Progenitor cell of endocrine pancreas (in vitro differentiated cells): ENCODE measurements around the gene URB2. TPM values are rescaled to one million over a fixed set of nuclear protein-coding genes. Genes with fewer than 3 reads are reported as not detected.

Experiments
- DNase-seq: peaks from one replicate; pipeline ENCODE4 v3.0.0; 2021; ENCODE audit warnings: low spot score; ENCODE audit not compliant: unreplicated experiment
- H3K27ac Mint-ChIP-seq: 2 replicates; pipeline ENCODE4 v1.8.0; 2021; ENCODE audit warnings: mild to moderate bottlenecking, moderate library complexity, mixed read lengths
- H3K27me3 Mint-ChIP-seq: 2 replicates; pipeline ENCODE4 v1.8.0; 2021; ENCODE audit warnings: mixed read lengths
- H3K36me3 Mint-ChIP-seq: 2 replicates; pipeline ENCODE4 v1.8.0; 2022; ENCODE audit warnings: mixed read lengths; ENCODE audit not compliant: insufficient read depth
- H3K4me1 Mint-ChIP-seq: 2 replicates; pipeline ENCODE4 v1.8.0; 2021; ENCODE audit warnings: low read depth, mixed read lengths
- H3K4me3 Mint-ChIP-seq: 2 replicates; pipeline ENCODE4 v1.8.0; 2021; ENCODE audit warnings: low read depth, mild to moderate bottlenecking, moderate library complexity, mixed read lengths
- H3K9me3 Mint-ChIP-seq: 2 replicates; pipeline ENCODE4 v1.8.0; 2021; ENCODE audit warnings: low read depth, mixed read lengths
- CTCF ChIP-seq: fragments of 200-600 bp; sonication (generic); IDR thresholded peaks from one replicate; pipeline ENCODE4 v1.5.0; 2021; ENCODE audit warnings: antibody characterized with exemption, mild to moderate bottlenecking; ENCODE audit not compliant: unreplicated experiment
- total RNA-seq: library from RNA; stranded (reverse); gene quantifications from 2 replicates; pipeline ENCODE4 v1.2.1, GENCODE V29; 2021

URB2 gene
- total RNA-seq, 1 donor from 2014 or later: 16.2 TPM

DNA sequence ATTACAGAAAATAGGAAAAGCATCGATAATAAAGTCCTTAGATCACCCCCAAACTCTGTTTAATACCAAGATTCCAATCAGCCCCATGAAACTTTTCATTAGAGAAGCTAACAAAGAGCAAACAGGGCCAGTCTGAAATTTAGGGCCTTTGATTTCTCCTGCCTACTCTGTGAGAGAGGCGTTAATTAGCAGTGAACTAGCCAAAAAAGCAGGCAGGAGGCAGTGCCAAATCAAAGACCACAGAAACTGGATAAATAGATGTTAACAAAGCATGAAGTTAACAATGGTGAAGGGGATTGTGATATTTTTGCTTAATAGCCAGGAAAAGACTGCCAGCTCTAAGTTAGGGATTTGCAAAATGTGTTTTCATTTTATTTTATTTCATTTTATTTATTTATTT lies 11.3 kb upstream of the URB2 start:
- no peak for TF ChIP-seq CTCF
- no peaks in the 10 kb centered on the region for H3K9me3 Mint-ChIP-seq
- H3K27ac Mint-ChIP-seq: no peak overlapping the region
- peaks cover 14% of the 10 kb centered on the region for H3K36me3 Mint-ChIP-seq
- no peak for DNase-seq
- H3K4me3 Mint-ChIP-seq: no peak overlapping the region
- H3K4me1 Mint-ChIP-seq: no peaks in the 10 kb centered on the region
- no peaks in the 10 kb centered on the region for H3K27me3 Mint-ChIP-seq

DNA sequence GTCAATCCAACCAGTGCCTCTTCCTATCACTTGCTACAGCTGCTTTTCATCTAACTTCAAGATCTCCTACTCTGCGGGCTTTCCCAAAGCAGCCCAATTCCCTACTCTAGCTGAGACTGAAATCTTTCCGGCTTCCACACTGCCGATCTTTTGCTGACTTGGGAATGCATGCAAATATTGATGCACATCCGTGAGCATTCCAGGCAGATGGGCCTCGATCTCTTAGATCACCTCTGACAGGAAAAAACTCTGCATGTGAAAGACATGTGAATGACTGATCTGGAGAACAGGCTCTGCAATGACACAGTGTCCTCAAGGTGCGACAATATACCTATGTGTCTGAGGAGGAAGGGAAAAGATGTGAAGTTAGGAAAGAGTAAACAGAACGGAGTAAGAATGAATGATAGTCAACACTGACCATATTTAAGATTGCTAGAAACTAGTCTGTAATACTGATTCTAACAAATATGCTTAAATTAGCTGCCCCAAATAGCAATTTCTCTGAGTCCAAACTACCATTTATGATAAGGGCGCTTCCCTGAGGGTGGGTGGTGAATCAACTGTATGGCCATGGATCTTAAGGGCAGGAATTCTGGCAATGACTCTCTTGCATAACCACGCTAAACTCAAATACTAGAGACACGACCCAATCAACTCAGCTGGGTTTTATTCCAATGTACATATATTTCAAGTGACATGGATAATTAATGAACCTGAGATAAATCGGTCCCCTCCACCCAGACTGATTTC lies 8.5 kb upstream of the URB2 start:
- Mint-ChIP-seq H3K4me3 (no peak overlapping the region), H3K27me3 (no peaks in the 10 kb centered on the region), H3K36me3 (peaks cover 4% of the 10 kb centered on the region), H3K9me3 (no peaks in the 10 kb centered on the region), H3K4me1 (no peaks in the 10 kb centered on the region), H3K27ac (no peak overlapping the region)
- TF ChIP-seq CTCF: no peak
- DNase-seq: no peak

GRCh38 chr1:229619002-229619401 lies 7.0 kb upstream of the URB2 start:
- H3K9me3 Mint-ChIP-seq: no peaks in the 10 kb centered on the region
- peaks cover 6% of the 10 kb centered on the region for H3K4me1 Mint-ChIP-seq
- H3K27me3 Mint-ChIP-seq: no peaks in the 10 kb centered on the region
- no peak overlapping the region for H3K4me3 Mint-ChIP-seq
- H3K36me3 Mint-ChIP-seq: peaks cover 2% of the 10 kb centered on the region
- no peak for TF ChIP-seq CTCF
- no peak for DNase-seq
- no peak overlapping the region for H3K27ac Mint-ChIP-seq

GRCh38 chr1:229619614-229620013 lies 6.4 kb upstream of the URB2 start:
- DNase-seq: no peak
- TF ChIP-seq CTCF: no peak
- Mint-ChIP-seq H3K4me3 (no peak overlapping the region), H3K27ac (no peak overlapping the region), H3K9me3 (no peaks in the 10 kb centered on the region), H3K4me1 (peaks cover 7% of the 10 kb centered on the region), H3K27me3 (no peaks in the 10 kb centered on the region), H3K36me3 (peaks cover 2% of the 10 kb centered on the region)

DNA sequence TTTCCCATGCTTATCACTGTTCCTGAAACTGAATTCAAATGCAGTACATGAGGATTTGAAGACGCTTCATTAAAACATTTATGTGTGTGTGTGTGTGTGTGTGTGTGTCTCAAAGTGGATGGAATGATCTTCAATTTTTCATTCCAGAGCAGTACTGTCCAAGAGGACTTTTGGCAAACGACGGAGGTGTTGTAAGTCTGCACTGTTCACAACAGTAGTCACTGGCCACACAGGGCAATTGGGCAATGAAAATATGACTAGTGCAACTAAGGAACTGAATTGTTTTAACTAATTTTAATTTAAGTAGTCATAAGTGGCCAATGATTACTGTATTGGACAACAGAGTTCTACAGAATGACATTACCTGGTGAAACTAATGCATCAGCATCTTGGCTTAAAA lies 5.2 kb upstream of the URB2 start:
- TF ChIP-seq CTCF: no peak
- Mint-ChIP-seq H3K4me3 (no peak overlapping the region), H3K4me1 (peaks cover 14% of the 10 kb centered on the region), H3K9me3 (no peaks in the 10 kb centered on the region), H3K27me3 (no peaks in the 10 kb centered on the region), H3K27ac (no peak overlapping the region), H3K36me3 (peaks cover 2% of the 10 kb centered on the region)
- DNase-seq: no peak
